Measurements from ENCODE around the gene GNAS. TPM values are rescaled to one million over a fixed set of nuclear protein-coding genes. Genes with fewer than 3 reads are reported as not detected.

GNAS gene
- total RNA-seq, 4 donors from 2014 or later: 2,457 to 5,038 (median 3,494) TPM

GRCh38 chr20:58875541-58876134 lies 23.1 kb downstream of the GNAS start:
- 83 to 88% methylated on average over 12 of the region's 12 CpGs for WGBS, 2 donors
- Histone ChIP-seq H3K9me3 (no peaks in the 10 kb centered on the region), H3K4me3 (replicated peaks in 1 of 3) (no peak overlapping the region), H3K27ac (peak overlapping the region; percentile 78 to 92 (median 91)), H3K27me3 (no peaks in the 10 kb centered on the region), H3K4me1 (peaks cover 37 to 60% of the 10 kb centered on the region in 2 donors), H3K36me3 (no peaks in the 10 kb centered on the region)
- no peak for DNase-seq
- intact Hi-C loops (cut with DNase I): no loop called here
- TF ChIP-seq POLR2A (IDR thresholded peaks at IDR 0.05) (no peak), CTCF (IDR thresholded peaks at IDR 0.05) (no peak)

GRCh38 chr20:58876437-58876836 lies 23.9 kb downstream of the GNAS start:
- intact Hi-C loops (cut with DNase I): no loop called here
- TF ChIP-seq CTCF (IDR thresholded peaks at IDR 0.05) (no peak), POLR2A (IDR thresholded peaks at IDR 0.05) (no peak)
- 60 to 70% methylated on average over 7 of the region's 7 CpGs for WGBS, 2 donors

GRCh38 chr20:58877050-58877975 lies 24.8 kb downstream of the GNAS start:
- Histone ChIP-seq H3K27me3 (no peaks in the 10 kb centered on the region), H3K9me3 (no peaks in the 10 kb centered on the region), H3K27ac (peak overlapping the region; percentile 78 to 92 (median 91)), H3K4me1 (peaks cover 40 to 68% of the 10 kb centered on the region in 2 donors), H3K4me3 (replicated peaks in 1 of 3) (no peak overlapping the region), H3K36me3 (no peaks in the 10 kb centered on the region)
- intact Hi-C loops (cut with DNase I): no loop called here
- TF ChIP-seq CTCF (IDR thresholded peaks at IDR 0.05): peak in 1 of 6 experiments; percentile 18
- peak; percentile 16 to 97 for TF ChIP-seq POLR2A (IDR thresholded peaks at IDR 0.05)
- 41 to 43% methylated on average over 11 of the region's 11 CpGs for WGBS, 2 donors
- DNase-seq: peak; percentile 73 to 79

More at GRCh38 chr20:58876437-58876836, 23.9 kb downstream of the GNAS start:
- no peaks in the 10 kb centered on the region for H3K36me3 ChIP-seq
- no peak for DNase-seq
- no peaks in the 10 kb centered on the region for H3K9me3 ChIP-seq
- peak overlapping the region; percentile 78 to 92 (median 91) for H3K27ac ChIP-seq
- no peaks in the 10 kb centered on the region for H3K27me3 ChIP-seq
- no peak overlapping the region for H3K4me3 ChIP-seq (replicated peaks in 1 of 3)
- peaks cover 37 to 65% of the 10 kb centered on the region in 2 donors for H3K4me1 ChIP-seq

- intact Hi-C loops (cut with DNase I): no loop called here
- Histone ChIP-seq H3K27me3 (no peaks in the 10 kb centered on the region), H3K27ac (peak overlapping the region; percentile 75 to 92 (median 91)), H3K36me3 (no peaks in the 10 kb centered on the region), H3K4me3 (replicated peaks in 1 of 3) (no peak overlapping the region), H3K9me3 (no peaks in the 10 kb centered on the region), H3K4me1 (peaks cover 38 to 68% of the 10 kb centered on the region in 2 donors)
- no peak for TF ChIP-seq POLR2A (IDR thresholded peaks at IDR 0.05)
- no peak for TF ChIP-seq CTCF (IDR thresholded peaks at IDR 0.05)
- no peak for DNase-seq
- WGBS, 2 donors: 72 to 73% methylated on average over 4 of the region's 4 CpGs
These were observed 25.5 kb downstream of the GNAS start for GRCh38 chr20:58877976-58878360.

- H3K4me3 ChIP-seq (replicated peaks in 1 of 3): no peak overlapping the region
- DNase-seq: no peak
- H3K36me3 ChIP-seq: no peaks in the 10 kb centered on the region
- H3K4me1 ChIP-seq: peaks cover 35 to 65% of the 10 kb centered on the region in 2 donors
- H3K9me3 ChIP-seq: no peaks in the 10 kb centered on the region
- no peak for TF ChIP-seq CTCF (IDR thresholded peaks at IDR 0.05)
- TF ChIP-seq POLR2A (IDR thresholded peaks at IDR 0.05): no peak
- H3K27ac ChIP-seq: peak overlapping the region; percentile 75 to 92 (median 91)
- H3K27me3 ChIP-seq: no peaks in the 10 kb centered on the region
- WGBS, 2 donors: 92 to 94% methylated on average over 4 of the region's 4 CpGs
- intact Hi-C loops (cut with DNase I): no loop called here
These were observed 25.9 kb downstream of the GNAS start for GRCh38 chr20:58878399-58878798.

Measured in thyroid gland (tissue), 4 donors.